Esophagus muscularis mucosa (tissue), 4 donors: Measurements from ENCODE around the gene MAP2. TPM values are rescaled to one million over a fixed set of nuclear protein-coding genes. Genes with fewer than 3 reads are reported as not detected.

Source experiments
- DNase-seq: peaks from one replicate; pipeline ENCODE4 v3.0.0-alpha.2; 2017; ENCODE audit errors: extremely low spot score
- H3K27ac ChIP-seq, 4 donors: fragments of 200-600 bp; sonication (generic); replicated peaks in 1 of 4; 1 replicate in 3 of 4; 2 replicates in 1 of 4; pipeline ENCODE4 v1.5.1; 2016 to 2019; ENCODE audit warnings: mild to moderate bottlenecking in 1 of 4
- H3K27me3 ChIP-seq, 4 donors: fragments of 200-600 bp; sonication (generic); one replicate each; pipeline versions ENCODE4 v1.5.1 to v1.6.0; 2016 to 2019
- H3K36me3 ChIP-seq, 4 donors: fragments of 200-600 bp; sonication (generic); one replicate each; pipeline ENCODE4 v1.5.1; 2016 to 2019
- H3K4me1 ChIP-seq, 4 donors: fragments of 200-600 bp; sonication (generic); one replicate each; pipeline ENCODE4 v1.5.1; 2016 to 2019
- H3K4me3 ChIP-seq, 4 donors: fragments of 200-600 bp; sonication (generic); 1 replicate in 2 of 4; 2 replicates in 2 of 4; pipeline ENCODE4 v1.5.1; 2016 to 2019; ENCODE audit warnings: mild to moderate bottlenecking in 4 of 4, moderate library complexity in 1 of 4
- H3K9me3 ChIP-seq, 4 donors: fragments of 200-600 bp; sonication (generic); 1 replicate in 3 of 4; 2 replicates in 1 of 4; pipeline ENCODE4 v1.5.1; 2016 to 2019
- CTCF ChIP-seq, 3 experiments: fragments of 200-600 bp in 2 of 3; fragments of 450-650 bp in 1 of 3; sonication (generic) in 2 of 3; IDR thresholded peaks; one replicate each; pipeline ENCODE4 v1.5.1; 2017 to 2019; ENCODE audit warnings: antibody characterized with exemption in 3 of 3, mild to moderate bottlenecking in 2 of 3, moderate library complexity in 1 of 3
- EP300 ChIP-seq: sonication (generic); formaldehyde crosslinking; IDR thresholded peaks from one replicate; pipeline ENCODE4 v1.6.1; 2017; ENCODE audit warnings: antibody characterized with exemption
- POLR2A ChIP-seq: fragments of 450-650 bp; IDR thresholded peaks from one replicate; pipeline ENCODE4 v1.6.1; 2017; ENCODE audit warnings: antibody characterized with exemption, moderate library complexity, mild to moderate bottlenecking, low read depth
- POLR2AphosphoS5 ChIP-seq, 2 donors: sonication (generic); formaldehyde crosslinking; IDR thresholded peaks; one replicate each; pipeline ENCODE4 v1.6.1; 2017; ENCODE audit warnings: antibody characterized with exemption in 2 of 2
- WGBS: methylation state at CpG from one replicate; pipeline ENCODE4 v1.1.5; 2018; 5-methylcytosine and 5-hydroxymethylcytosine counted together
- intact Hi-C: fragments of 100-400 bp; cut with DNase I; formaldehyde crosslinking; loops from one replicate; pipeline ENCODE4 v1.15.1; 2023
- total RNA-seq, 4 donors: library from RNA; depleted of rRNA; stranded (reverse); fragments of >200 nt; gene quantifications; one replicate each; pipeline versions ENCODE4 v1.1.0 to v1.2.1, GENCODE V29; 2016

MAP2 gene
- total RNA-seq, 4 donors from 2014 or later: 11.1 to 62.6 (median 47.0) TPM

GRCh38 chr2:209508255-209508654, 84.4 kb downstream of the MAP2 start:
- no peak overlapping the region for H3K27ac ChIP-seq
- TF ChIP-seq EP300: no peak
- TF ChIP-seq POLR2AphosphoS5 (IDR thresholded peaks at IDR 0.05): no peak
- TF ChIP-seq POLR2A: no peak
- no peak for TF ChIP-seq CTCF (IDR thresholded peaks at IDR 0.05)
- intact Hi-C loops: no loop called here

GRCh38 chr2:209511637-209512036, 87.8 kb downstream of the MAP2 start:
- Histone ChIP-seq H3K27ac (no peak overlapping the region), H3K27me3 (no peaks in the 10 kb centered on the region), H3K4me1 (no peaks in the 10 kb centered on the region), H3K36me3 (no peaks in the 10 kb centered on the region), H3K9me3 (no peaks in the 10 kb centered on the region), H3K4me3 (no peak overlapping the region)
- DNase-seq: no peak
- intact Hi-C loops: no loop called here
- TF ChIP-seq POLR2AphosphoS5 (IDR thresholded peaks at IDR 0.05): no peak
- no peak for TF ChIP-seq EP300
- no peak for TF ChIP-seq CTCF (IDR thresholded peaks at IDR 0.05)
- TF ChIP-seq POLR2A: no peak
- WGBS: 100% methylated on average over 2 of the region's 2 CpGs

More at GRCh38 chr2:209508255-209508654, 84.4 kb downstream of the MAP2 start:
- H3K36me3 ChIP-seq: no peaks in the 10 kb centered on the region
- no peaks in the 10 kb centered on the region for H3K27me3 ChIP-seq
- H3K4me3 ChIP-seq: no peak overlapping the region
- DNase-seq: no peak
- H3K9me3 ChIP-seq: no peaks in the 10 kb centered on the region
- no peaks in the 10 kb centered on the region for H3K4me1 ChIP-seq

- WGBS: 88% methylated on average over 2 of the region's 2 CpGs
- H3K9me3 ChIP-seq: no peaks in the 10 kb centered on the region
- H3K4me1 ChIP-seq: no peaks in the 10 kb centered on the region
- H3K36me3 ChIP-seq: no peaks in the 10 kb centered on the region
- no peak overlapping the region for H3K27ac ChIP-seq
- no peak overlapping the region for H3K4me3 ChIP-seq
- intact Hi-C loops: no loop called here
- no peaks in the 10 kb centered on the region for H3K27me3 ChIP-seq
- TF ChIP-seq EP300 (no peak), POLR2AphosphoS5 (IDR thresholded peaks at IDR 0.05) (no peak), POLR2A (no peak), CTCF (IDR thresholded peaks at IDR 0.05) (no peak)
- no peak for DNase-seq
Measured at GRCh38 chr2:209512971-209513370, 89.1 kb downstream of the MAP2 start.

- Histone ChIP-seq H3K27me3 (no peaks in the 10 kb centered on the region), H3K9me3 (no peaks in the 10 kb centered on the region), H3K4me3 (no peak overlapping the region), H3K4me1 (no peaks in the 10 kb centered on the region), H3K27ac (no peak overlapping the region), H3K36me3 (no peaks in the 10 kb centered on the region)
- DNase-seq: no peak
- 75% methylated on average over 5 of the region's 5 CpGs for WGBS
- no peak for TF ChIP-seq CTCF (IDR thresholded peaks at IDR 0.05)
- TF ChIP-seq POLR2AphosphoS5 (IDR thresholded peaks at IDR 0.05): no peak
- no peak for TF ChIP-seq EP300
- TF ChIP-seq POLR2A: no peak
- intact Hi-C loops: no loop called here
Measured at GRCh38 chr2:209517436-209517835, 93.6 kb downstream of the MAP2 start.

GRCh38 chr2:209519271-209519670, 95.4 kb downstream of the MAP2 start:
- Histone ChIP-seq H3K9me3 (no peaks in the 10 kb centered on the region), H3K36me3 (no peaks in the 10 kb centered on the region), H3K27me3 (no peaks in the 10 kb centered on the region), H3K4me1 (no peaks in the 10 kb centered on the region), H3K27ac (no peak overlapping the region), H3K4me3 (no peak overlapping the region)
- TF ChIP-seq CTCF (IDR thresholded peaks at IDR 0.05): no peak
- no peak for TF ChIP-seq POLR2A
- no peak for TF ChIP-seq EP300
- no peak for TF ChIP-seq POLR2AphosphoS5 (IDR thresholded peaks at IDR 0.05)
- no peak for DNase-seq
- intact Hi-C loops: no loop called here
